NCI-H1436 (cell line): Measurements from ENCODE around the gene DAPK2.

Experiments used
- DNase-seq: peaks from one replicate; lab custom pipeline; 2025; lab: John Stamatoyannopoulos, UW

DAPK2 gene

GRCh38 chr15:63870487-63871209 is 175.6 kb downstream of the DAPK2 start:
- DNase-seq, result no peak

GRCh38 chr15:63870043-63870394 is 176.3 kb downstream of the DAPK2 start:
- no peak for DNase-seq

GRCh38 chr15:63869371-63870042 is 176.8 kb downstream of the DAPK2 start:
- no peak for DNase-seq

- DNase-seq, result no peak
Observed at GRCh38 chr15:63864186-63864585, 182.1 kb downstream of the DAPK2 start.

GRCh38 chr15:63861946-63862517 is 184.3 kb downstream of the DAPK2 start:
- no peak for DNase-seq

GRCh38 chr15:63860555-63860954 is 185.7 kb downstream of the DAPK2 start:
- no peak for DNase-seq

- no peak for DNase-seq
Observed at GRCh38 chr15:63860155-63860554, 186.1 kb downstream of the DAPK2 start.

GRCh38 chr15:63858881-63859280 is 187.4 kb downstream of the DAPK2 start:
- no peak for DNase-seq

GRCh38 chr15:63858448-63858847 is 187.8 kb downstream of the DAPK2 start:
- no peak for DNase-seq

GRCh38 chr15:63857461-63857856 is 188.8 kb downstream of the DAPK2 start:
- DNase-seq, result no peak
